ENCODE measurements around the gene AMMECR1L.
"Not testable (repeated sequence)": the region's sequence is repeated elsewhere in the genome, so short reads cannot be mapped to it uniquely, and the experiment has no call there.

AMMECR1L gene

GRCh38 chr2:127843677-127844076 is 42.1 kb downstream of the AMMECR1L start:
- DNase-seq (ENCODE audit: low read depth in 2 of 2), result no peak
- TF ChIP-seq CTCF (IDR thresholded peaks at IDR 0.05; ENCODE audit: low read depth, low read length), result no peak
- no peak overlapping the region for H3K4me3 ChIP-seq (replicated peaks in 1 of 2; ENCODE audit: low read depth in 2 of 2, low read length in 2 of 2)

- TF ChIP-seq CTCF (IDR thresholded peaks at IDR 0.05; ENCODE audit: low read depth, low read length), result no peak
- DNase-seq (ENCODE audit: low read depth in 2 of 2), result no peak
- H3K4me3 ChIP-seq (replicated peaks in 1 of 2; ENCODE audit: low read depth in 2 of 2, low read length in 2 of 2), result no peak overlapping the region
Measured at GRCh38 chr2:127841466-127842178, 44.1 kb downstream of the AMMECR1L start.

GRCh38 chr2:127840893-127841292 is 44.9 kb downstream of the AMMECR1L start:
- no peak for TF ChIP-seq CTCF (IDR thresholded peaks at IDR 0.05; ENCODE audit: low read depth, low read length)
- DNase-seq (ENCODE audit: low read depth in 2 of 2), result no peak
- H3K4me3 ChIP-seq (replicated peaks in 1 of 2; ENCODE audit: low read depth in 2 of 2, low read length in 2 of 2), result no peak overlapping the region

GRCh38 chr2:127834951-127835350 is 50.8 kb downstream of the AMMECR1L start:
- no peak for DNase-seq (ENCODE audit: low read depth in 2 of 2)
- no peak overlapping the region for H3K4me3 ChIP-seq (replicated peaks in 1 of 2; ENCODE audit: low read depth in 2 of 2, low read length in 2 of 2)
- TF ChIP-seq CTCF (IDR thresholded peaks at IDR 0.05; ENCODE audit: low read depth, low read length), result no peak

DNA sequence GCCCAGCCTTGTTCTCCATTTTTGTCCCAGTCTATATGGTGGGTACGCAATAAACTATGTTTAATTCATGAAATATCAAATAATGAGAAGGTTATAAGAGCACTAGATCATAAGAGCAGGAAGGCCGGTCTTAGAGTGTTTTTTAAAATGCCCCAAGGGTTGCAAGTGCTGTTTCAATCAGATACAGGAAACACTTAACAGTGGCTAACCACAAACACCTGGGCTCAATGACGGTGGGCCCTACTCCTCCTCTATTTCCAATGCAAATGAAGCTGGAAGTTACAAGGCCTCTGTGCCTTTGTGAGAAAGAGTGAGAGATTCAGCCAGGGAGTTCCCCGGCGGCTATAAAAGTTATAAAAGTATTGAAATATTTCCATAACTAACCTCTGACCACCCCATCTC is 55.9 kb downstream of the AMMECR1L start:
- TF ChIP-seq CTCF (IDR thresholded peaks at IDR 0.05; ENCODE audit: low read depth, low read length), result no peak
- no peak overlapping the region for H3K4me3 ChIP-seq (replicated peaks in 1 of 2; ENCODE audit: low read depth in 2 of 2, low read length in 2 of 2)
- no peak for DNase-seq (ENCODE audit: low read depth in 2 of 2)

DNA sequence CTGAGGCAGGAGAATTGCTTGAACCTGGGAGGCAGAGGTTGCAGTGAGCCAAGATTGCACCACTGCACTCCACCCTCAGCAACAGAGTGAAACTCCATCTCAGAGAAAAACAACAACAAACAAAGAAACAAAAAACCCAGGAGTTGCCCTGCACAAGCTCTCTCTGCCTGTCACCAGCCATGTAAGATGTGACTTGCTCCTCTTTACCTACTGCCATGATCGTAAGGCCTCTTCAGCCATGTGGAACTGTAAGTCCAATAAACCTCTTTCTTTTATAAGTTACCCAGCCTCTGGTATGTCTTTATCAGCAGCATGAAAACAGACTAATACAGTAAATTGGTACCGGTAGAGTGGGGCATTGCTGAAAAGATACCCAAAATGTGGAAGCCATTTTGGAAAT is 59.0 kb downstream of the AMMECR1L start:
- H3K4me3 ChIP-seq (replicated peaks in 1 of 2; ENCODE audit: low read depth in 2 of 2, low read length in 2 of 2); DNase-seq (ENCODE audit: low read depth in 2 of 2): not testable (repeated sequence)

DNA sequence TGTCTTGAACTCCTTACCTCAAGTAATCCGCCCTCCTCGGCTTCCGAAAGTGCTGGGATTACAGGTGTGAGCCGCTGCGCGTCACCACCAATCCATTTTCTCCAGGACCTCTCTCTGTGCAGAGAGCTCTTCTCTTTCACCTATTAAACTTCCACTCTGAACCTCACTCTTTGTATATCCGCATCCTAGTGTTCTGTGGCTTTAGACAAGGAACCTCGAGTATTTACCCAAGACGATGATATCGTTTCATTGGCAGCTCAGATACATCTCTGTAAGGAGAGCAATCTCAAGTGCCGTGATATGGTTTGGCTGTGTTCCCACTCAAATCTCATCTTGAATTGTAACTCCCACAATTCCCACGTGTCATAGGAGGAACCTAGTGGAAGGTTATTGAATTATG is 59.7 kb downstream of the AMMECR1L start:
- no peak for TF ChIP-seq CTCF (IDR thresholded peaks at IDR 0.05; ENCODE audit: low read depth, low read length)
- H3K4me3 ChIP-seq (replicated peaks in 1 of 2; ENCODE audit: low read depth in 2 of 2, low read length in 2 of 2), result no peak overlapping the region
- DNase-seq (ENCODE audit: low read depth in 2 of 2), result no peak
